ENCODE data around the gene CNTNAP1.

CNTNAP1 gene

DNA sequence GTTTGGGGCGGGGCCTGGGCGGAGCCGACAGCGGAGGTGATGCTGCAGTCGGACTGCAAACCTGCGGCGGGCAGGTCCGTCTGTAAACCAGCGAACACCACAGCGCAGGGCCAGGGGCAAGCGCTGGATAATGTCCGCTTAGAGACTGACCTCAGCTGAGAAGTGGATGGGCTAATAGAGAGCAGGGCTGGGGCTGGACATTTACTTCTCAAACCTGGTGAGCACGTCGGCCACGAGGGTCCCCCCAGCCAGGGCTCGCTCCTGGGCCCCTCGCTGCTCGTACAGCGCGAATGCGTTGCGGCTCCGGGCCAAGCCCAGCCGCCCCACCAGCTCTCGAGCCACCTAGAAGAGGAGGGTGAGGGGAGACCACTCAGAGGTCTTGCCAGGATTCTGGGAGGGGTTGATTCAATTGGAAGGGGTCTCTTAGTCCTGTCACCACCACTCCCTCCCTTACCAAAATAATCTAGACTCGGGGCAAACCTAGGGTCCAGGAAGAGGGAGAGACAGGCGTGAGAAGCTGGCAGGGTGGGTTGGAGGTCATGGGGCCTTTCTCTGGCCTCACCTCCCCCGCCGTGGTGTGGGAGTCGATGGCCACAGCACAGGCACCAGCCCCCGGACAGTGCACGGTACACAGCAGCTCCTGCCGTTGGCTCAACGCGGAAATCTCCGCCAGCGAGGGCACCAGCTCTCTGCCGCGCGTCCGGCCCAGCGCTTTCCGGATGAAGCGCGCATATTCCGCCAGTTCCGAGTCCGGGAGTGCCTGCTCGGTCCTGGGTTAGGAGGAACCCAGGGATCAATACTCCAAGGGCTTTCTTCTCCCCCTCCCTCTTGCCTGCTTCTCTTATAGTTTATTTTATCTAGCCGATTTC lies 11.3 kb upstream of the CNTNAP1 start:
- no peak for DNase-seq (ENCODE audit: low read depth in 3 of 3, low spot score in 1 of 3)

DNA sequence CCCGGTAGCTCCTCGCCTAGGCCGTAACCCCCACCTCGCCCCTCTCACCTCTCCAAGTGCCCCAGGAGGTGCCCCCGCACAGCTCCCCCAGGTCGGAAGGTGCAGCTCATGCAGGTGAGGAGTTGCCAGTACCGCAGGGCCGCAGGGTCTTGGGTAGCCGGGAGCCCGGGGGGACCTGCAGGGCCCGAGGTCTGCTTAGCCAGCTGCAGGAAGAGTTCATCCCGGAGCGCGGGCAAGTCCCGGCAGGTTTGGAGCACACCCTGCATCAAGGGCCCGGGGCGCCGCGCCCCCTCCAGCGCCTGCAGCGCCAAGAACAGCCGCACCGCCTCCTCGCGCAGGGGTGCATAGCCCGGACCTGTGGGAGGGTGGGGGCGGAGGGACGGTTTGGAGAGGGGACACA lies 10.3 kb upstream of the CNTNAP1 start:
- no peak for DNase-seq (ENCODE audit: low read depth in 3 of 3, low spot score in 1 of 3)

DNA sequence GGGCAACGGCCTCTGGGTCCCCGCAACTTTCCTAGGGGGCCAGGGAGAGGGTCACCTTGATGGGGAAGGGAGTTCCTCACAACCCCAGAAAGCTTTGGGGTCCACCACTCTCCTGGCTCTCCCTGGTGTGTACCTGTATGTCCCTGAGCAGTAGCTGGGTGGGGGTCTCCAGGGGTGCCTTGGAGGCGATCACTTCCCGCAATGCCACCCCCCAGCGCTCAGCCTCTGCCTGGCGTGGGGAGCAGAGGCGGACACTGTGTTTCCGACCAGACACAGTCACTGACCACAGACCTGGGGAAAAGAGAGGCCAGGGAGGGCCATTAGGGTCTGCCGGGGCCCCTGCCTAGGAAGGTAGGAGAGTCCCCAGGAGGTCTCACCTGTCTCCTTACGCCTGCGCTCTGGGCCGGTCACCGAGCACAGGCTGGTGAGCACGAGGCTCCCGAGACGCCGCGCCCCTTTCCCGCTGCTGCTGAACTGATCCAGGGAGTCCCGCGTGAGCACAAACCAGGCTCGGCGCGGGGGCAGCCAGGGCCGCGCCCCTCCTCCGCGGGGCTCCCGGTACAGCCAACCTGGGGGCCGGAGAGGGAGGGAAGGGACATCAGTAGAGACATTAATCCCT lies 9.0 kb upstream of the CNTNAP1 start:
- DNase-seq (ENCODE audit: low read depth in 3 of 3, low spot score in 1 of 3) = no peak

DNA sequence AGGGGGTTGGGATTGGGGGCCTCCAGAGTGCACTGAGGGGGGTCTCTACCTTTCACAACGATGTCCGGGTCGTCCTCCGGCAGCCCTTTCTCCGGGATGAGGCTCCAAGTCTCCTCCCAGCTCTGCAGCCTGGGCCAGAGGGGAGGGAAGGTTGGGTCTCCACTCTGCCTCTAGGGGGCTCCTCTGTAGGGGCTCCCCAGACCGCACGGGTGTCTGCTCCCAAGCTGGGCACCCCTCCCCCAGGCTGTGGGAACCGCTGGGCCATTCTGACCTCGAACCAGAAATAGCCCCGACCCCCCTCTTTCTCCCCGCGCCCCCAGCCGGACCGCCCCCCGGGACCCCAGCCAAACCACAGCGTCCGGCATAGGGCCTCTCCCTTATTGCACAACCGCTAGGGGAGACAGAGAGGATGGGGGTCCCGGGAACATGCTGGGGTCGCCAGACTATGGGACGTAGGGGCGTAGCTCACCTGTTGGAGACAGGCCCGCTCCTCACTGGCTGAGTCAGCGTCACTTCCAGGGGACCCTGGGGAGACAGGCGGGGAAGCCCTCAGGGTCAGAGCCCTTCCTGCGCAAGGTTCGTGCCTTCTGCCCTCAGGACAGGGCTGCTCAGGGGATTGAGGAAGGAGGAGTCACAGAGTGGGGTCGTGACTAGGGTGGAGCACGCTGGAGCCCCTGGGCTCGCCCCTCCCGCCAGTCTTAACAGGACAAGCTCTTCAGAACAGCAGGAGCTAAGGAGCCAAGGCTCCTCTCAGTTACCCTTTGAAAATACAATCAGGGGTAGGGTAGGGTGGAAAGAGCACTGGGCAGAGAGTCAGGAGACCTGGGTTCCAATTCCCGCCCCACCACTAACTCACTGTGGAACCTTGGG lies 8.2 kb upstream of the CNTNAP1 start:
- no peak for DNase-seq (ENCODE audit: low read depth in 3 of 3, low spot score in 1 of 3)

DNA sequence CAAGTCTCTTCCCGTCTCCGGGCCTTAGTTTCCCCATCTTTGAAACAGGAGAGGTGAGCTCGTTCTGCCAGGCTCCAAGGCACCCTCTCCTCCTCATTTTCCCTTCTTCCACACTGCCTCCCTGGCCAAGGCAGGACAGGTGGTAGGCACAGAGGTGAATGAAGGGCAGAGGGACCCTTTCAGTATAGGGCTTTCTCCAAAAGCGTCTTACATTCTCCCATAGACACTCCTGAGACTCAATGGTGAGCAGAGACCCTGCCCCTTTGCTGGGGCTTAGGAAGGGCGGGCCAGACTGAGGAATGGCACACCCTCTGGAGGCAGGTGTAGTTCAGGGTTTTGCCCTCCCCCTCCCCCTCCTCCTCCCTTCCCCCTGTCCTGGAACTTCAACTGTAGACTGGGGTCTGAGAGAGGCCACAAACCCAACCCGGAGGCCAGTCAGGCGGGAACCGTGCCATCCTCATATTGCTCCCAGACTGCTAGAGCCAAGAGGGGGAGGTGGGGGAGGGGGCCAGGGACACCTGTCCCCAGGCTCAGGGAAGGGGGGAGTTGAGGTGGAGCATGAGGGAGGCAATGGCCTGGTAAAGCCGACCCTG lies 7.5 kb upstream of the CNTNAP1 start:
- no peak for DNase-seq (ENCODE audit: low read depth in 3 of 3, low spot score in 1 of 3)

DNA sequence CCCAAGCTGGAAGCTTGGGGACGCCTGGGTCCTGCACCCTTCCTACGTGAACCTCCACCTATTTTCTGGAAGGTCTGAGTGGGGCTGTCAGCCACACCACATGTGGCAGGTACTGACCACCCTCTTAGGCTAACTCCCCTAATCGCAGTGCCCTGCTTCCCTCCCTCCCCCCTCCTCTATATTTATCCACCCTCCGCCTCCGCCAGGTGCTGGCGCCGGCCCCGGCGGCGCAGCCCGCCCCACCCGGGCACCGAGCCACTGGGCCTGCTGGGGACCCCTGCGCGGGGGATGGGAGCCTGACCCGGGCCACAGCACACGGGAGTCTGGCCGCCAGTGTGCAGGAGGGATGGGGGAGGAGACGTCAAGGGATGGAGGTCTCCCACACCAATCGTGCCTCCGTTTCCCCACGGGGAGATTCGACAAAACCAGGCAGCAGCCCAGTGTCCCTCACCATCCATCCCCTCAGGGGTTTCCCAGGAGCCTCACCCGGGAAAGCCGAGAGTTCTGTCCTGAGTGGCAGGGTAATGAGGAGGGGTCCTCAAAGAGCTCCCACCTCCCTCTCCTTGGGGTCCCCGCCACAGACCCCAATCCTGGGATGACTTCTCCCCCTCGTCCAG lies 6.9 kb upstream of the CNTNAP1 start:
- DNase-seq (ENCODE audit: low read depth in 3 of 3, low spot score in 1 of 3) = no peak

DNA sequence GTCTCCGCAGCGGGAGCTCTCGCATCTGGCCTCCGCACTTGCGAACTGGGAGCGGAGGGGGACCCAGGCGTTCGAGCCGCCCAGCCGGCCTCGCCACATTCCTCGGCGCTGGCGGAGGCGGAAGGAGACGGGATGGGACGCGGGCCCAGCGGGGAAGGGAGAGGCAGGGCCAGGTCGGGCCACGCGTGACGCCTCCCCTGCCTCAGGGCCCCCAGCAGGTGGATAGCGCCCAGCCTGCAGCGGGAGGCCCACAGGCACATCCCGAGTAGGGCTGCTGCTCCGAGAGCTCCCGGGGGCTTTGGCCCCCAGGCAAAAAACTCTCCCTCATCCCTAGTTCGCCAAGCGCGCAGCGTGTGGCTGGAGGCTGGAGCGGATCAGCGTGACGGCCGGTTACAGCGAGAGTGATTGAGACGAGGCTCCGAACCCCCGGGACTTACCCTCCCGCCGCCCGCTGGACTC lies 6.3 kb upstream of the CNTNAP1 start:
- DNase-seq (ENCODE audit: low read depth in 3 of 3, low spot score in 1 of 3) = no peak

DNA sequence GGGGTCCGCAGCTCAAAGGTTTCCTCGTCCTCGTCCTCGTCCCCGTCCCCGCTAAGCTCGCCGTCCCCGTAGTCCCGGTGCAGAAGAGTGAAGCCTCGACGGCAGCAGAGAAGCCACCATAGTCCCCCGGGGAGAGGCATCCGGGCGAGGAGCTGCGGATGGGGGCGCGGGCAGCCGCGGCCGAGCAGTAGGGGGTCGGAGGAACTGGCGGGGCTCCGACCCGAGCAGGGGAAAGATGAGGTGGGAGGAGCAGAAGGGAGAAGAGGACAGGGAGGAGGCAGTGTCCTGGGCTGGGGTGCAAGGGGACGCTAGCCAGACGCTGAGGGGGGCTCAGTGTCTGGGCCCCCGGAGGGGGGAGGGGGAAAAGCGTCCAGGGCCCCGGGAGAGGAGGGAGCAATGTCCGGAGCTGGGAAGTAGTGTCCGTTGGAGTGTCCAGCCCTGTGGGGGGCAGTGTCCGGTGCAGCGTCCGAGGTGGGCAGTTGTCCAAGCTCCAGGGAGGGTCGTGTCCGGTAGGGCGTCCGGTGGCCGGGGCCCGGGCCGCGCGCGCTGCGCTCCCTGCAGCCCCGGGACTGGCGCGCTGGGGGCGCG lies 5.8 kb upstream of the CNTNAP1 start, which contains the start of gene PLEKHH3:
TSS of gene PLEKHH3 (minus strand) at position 571 of the 588 bp plus-strand sequence. CDS start at position 140, 431 bp downstream.
- DNase-seq (ENCODE audit: low read depth in 3 of 3, low spot score in 1 of 3) = no peak

DNA sequence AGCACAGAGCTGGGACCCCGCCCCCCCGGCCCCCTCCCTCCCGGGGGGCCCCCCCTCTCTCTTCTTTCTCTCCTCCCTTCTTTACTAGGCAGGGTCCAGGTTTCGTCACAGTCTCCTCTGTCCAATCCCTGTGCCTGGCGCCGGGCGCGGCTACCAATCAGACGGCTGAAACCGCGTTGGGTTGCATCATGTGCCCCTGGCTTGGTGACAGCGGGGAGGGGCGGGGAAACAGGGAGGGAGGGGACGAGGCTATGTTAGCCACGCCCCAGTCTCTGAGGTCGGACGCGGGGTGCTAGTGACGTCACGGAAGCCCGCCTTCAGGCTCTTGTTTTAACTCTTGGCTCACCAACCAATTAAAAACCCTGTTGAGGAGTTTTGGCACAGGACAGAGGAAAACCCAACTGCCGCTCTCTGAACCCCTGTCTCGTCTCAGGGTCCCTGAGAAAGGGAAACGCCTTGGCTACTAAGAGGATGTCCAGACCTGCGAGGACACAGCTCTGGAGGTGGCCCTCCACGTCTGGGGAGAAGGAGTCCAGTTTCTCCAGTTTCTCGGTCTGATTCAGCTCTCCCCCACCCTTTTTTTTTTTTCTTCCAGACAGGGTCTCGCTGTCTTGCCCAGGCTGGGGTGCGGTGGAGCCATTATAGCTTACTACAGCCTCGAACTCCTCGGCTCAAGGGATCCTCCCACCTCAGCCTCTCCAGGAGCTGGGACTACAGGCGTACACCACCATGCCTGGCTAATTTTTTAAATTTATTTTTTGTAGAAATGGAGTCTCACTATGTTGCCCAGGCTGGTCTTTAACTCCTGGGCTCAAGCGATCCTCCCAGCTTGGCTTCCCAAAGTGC lies 5.1 kb upstream of the CNTNAP1 start:
- peak; percentile 91 to 96 (median 92) for DNase-seq (ENCODE audit: low read depth in 3 of 3, low spot score in 1 of 3)

DNA sequence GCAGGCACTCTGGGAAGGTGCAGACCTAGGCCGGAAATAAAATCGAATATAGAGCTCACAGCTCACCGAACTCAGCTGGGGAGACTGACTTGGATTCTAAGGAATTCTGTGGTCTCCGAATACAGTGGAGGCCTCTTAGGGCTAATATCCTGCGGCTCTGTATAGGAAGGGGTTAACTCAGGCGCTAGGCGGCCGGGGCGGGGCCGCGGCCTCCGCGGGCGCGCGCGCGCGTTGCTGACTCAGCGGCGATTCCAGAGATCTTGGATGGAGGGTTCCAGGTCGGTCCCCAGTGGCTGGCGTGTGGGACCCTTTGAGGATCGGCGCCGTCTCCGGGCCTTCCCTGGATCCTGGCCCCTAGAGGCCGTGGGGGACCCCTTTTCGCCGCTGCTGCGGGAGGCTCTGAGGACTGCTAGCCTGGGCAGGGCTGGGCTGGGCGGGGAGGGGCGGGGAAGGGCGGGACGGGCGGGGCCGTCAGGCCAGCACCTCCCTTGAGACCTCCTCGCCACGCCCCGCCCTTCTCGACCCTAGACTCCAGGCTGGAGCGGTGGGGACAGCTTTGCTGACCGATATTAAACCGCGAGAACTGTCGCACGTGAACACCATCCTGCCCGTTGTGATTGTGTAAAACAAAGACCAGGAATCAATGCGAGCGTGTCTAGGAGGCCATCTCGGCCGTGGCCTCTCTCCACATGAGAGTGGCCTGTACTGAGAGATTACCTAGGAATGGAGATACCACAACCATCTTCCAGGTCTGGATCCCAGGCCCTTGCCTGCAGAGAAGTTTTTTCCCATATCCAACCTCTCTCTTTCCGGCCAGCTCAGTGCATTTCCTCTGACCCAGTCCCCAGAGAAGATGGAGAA lies 4.2 kb upstream of the CNTNAP1 start:
- peak in 2 of 3 donors; percentile 47 to 73 for DNase-seq (ENCODE audit: low read depth in 3 of 3, low spot score in 1 of 3)

DNA sequence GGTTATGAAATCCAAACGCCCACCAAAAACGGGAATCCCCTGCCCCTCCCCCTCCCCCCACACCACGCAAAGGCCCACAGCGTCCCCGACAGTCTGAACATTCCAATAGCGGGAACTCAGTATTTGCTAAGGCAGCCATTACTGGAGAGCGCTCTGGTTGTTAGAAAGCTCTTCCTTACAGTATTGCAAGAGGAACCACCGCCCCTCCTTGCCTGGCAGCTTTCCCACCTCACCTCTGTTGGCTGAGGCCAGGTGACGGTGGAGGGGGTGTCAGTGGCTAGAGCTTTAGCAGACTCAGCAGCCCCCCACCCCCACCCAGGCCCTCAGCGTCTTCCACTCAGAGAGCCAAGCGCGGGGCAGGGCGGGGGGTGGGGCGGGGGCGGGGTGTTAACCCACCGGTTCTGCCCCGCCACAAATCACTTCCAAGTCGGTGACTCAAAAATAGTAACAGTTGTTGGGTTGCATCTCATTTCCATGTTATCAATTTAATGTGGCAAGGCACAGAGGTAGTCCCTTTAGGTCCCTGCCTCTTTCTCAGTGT lies 3.3 kb upstream of the CNTNAP1 start:
- DNase-seq (ENCODE audit: low read depth in 3 of 3, low spot score in 1 of 3) = no peak

DNA sequence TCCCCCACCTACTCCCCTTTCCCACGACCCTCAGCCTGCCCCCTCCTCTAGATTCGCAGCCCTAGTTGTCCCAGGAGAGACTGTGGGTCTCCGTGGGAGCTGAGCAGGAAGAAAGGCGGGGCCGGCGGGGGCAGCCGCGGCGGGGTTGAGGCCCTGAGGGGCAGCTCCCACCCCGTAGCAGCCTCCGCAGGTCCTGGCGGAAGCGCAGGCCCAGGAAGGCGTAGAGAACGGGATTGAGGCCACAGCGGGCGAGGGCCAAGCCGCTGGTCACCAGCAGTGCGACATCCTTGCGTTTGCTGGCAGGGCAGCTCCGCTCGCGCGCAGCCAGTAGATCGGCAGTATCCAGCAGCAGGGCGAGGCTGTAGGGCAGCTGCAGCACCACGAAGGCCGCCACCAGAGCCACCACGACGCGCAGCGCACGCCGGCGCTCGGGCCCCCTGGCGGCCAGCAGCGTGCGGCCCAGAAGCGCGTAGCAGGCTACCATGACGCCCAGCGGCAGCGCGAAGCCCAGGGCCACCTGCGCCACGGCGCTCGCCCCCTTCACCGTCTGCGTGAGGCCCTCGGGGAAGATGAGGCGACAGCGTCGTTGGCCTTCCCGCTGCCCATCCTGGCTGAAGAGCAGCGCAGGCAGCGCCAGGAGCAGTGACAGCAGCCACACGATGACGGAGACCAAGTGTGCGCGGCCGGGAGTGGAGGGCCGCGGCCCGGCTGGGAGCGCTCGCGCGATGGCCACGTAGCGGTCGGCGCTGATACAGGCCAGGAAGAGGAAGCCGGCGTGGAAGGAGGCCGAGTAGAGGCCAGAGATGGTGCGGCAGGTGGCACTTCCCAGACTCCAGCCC lies 2.6 kb upstream of the CNTNAP1 start:
- peak; percentile 42 to 64 (median 54) for DNase-seq (ENCODE audit: low read depth in 3 of 3, low spot score in 1 of 3)

DNA sequence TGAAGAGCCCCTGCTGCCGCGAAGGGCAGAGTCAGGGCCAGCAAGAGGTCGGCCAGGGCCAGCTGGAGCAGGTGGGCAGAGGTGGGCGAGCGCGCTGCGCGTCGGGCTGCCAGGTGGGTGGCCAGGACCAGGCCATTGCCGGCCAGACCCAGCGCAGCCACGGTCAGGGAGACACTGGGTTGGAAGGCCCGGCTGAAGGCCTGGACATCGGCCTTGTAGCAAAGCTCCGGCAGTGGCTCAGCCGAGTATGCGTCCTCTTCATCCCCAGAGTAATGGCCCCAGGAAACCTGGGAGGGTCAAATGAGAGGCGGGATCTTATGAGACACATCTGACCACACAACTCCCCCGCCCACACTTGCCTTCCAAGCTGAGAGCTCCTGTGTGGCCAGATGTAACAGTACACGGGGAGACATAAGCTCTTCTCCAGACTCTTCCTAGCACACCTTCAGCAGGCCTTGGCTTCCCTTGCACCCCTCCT lies 2.0 kb upstream of the CNTNAP1 start:
- DNase-seq (ENCODE audit: low read depth in 3 of 3, low spot score in 1 of 3) = no peak

DNA sequence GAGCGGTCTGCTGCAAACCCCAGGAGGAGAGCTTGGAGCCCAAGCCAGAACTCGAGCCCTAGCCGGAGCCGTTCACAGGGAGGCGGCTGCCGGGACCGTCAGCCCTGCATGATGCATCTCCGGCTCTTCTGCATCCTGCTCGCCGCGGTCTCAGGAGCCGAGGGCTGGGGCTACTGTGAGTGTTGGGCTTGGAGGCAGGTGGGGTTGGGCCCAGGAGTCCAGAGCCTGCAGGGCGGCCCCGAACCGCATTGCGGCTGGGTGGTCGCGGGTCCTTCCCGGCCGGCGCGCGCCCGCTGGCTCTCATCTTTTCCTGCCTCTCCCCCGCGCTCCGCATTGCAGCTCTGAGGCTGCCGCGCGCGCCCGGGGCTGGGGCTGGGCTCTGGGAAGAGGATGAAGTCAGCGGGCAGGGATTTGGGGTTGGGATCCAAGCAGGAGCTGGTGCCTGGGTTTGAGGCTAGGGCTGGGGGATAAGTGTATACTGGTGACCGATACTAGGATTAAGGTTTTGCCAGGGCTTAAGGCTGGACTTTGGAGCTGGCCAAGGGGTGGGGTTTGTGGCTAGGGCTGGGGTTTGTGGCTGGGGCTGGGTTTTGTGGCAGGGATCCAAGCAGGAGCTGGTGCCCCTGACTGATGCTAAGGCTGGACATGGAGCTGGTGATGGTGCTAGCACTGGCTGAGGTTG lies 532 bp downstream of the CNTNAP1 start:
- no peak for DNase-seq (ENCODE audit: low read depth in 3 of 3, low spot score in 1 of 3)

DNA sequence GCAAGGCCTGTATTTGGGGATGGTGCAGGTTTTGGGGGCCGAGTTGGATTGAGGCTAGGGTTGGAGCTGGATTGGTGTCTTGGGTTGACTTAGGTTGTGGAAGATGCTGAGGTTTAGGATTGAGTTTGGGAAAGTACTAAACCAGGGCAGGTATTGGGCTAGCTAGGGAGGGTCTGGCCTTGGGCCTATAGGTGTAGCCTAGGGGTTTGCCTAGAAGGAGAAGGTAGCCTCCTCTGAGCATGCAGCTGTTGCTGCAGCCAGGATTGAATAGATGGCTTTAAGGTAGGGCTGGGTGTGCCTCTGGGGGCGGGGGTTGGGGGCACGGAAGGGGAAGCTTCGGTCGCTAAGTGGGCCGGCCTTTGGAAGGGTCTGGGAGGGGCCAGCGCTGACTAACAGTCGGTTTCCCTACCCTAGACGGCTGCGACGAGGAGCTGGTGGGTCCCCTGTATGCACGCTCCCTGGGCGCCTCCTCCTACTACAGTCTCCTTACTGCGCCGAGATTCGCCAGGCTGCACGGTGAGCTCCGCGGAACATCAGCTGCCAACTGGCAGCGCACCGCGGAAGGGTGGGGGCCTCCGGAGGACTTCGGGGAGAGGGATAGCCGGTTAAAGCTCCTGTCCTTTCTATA lies 1.2 kb downstream of the CNTNAP1 start:
- no peak for DNase-seq (ENCODE audit: low read depth in 3 of 3, low spot score in 1 of 3)

DNA sequence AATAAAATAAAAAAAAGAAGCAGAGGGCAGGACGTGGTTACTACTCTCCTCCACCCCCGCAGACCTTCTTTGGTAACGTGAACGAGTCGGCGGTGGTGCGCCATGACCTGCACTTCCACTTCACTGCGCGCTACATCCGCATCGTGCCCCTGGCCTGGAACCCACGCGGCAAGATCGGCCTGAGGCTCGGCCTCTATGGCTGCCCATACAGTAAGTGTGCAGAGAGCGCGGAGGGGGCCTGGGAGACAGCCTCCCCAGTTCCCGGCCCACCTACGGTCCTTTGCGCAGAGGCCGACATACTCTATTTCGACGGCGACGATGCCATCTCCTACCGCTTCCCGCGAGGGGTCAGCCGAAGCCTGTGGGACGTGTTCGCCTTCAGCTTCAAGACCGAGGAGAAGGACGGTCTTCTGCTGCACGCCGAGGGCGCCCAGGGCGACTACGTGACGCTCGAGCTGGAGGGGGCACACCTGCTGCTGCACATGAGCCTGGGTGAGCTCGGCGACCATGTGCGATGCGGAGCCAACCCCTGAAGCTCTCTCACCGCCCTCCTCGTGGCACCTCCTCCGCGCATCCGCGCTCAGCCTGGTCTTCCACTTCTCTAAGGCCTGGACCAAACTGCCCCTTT lies 2.7 kb downstream of the CNTNAP1 start:
- DNase-seq (ENCODE audit: low read depth in 3 of 3, low spot score in 1 of 3) = no peak

All from stimulated activated CD4-positive, alpha-beta T cell treated with anti-CD3 and anti-CD28 coated beads, TNF-alpha, amount 100 ng/mL, for 1 hour (primary cell).